Retinal pigment epithelial cell (primary cell): ENCODE measurements around the gene KCNIP1.
A peak's percentile ranks its signal among the peaks of the same experiment; 100 is the strongest.

Source experiments
- DNase-seq: peaks from one replicate; pipeline ENCODE4 v3.0.0-alpha.2; 2010; ENCODE audit warnings: low read depth
- H3K4me3 ChIP-seq: 2 replicates; pipeline ENCODE4 v1.5.1; 2011; ENCODE audit warnings: mild to moderate bottlenecking, low read length, control low read depth, moderate library complexity
- CTCF ChIP-seq: conservative IDR thresholded peaks from 2 replicates; pipeline ENCODE4 v1.5.1; 2011; ENCODE audit warnings: low read depth, low read length, control low read depth, inconsistent platforms

The KCNIP1 gene

GRCh38 chr5:170571281-170571731 is 67.5 kb downstream of the KCNIP1 start:
- DNase-seq = peak; percentile 61
- peak; percentile 30 for TF ChIP-seq CTCF

GRCh38 chr5:170571875-170572852 is 68.3 kb downstream of the KCNIP1 start:
- H3K4me3 ChIP-seq = no peak overlapping the region
- DNase-seq = no peak
- TF ChIP-seq CTCF = no peak

More at GRCh38 chr5:170571281-170571731, 67.5 kb downstream of the KCNIP1 start:
- H3K4me3 ChIP-seq = no peak overlapping the region

- H3K4me3 ChIP-seq = no peak overlapping the region
- DNase-seq = no peak
- TF ChIP-seq CTCF = no peak
Observed at GRCh38 chr5:170573114-170573513, 69.3 kb downstream of the KCNIP1 start.

- no peak overlapping the region for H3K4me3 ChIP-seq
- no peak for DNase-seq
- no peak for TF ChIP-seq CTCF
Observed at GRCh38 chr5:170573660-170574059, 69.8 kb downstream of the KCNIP1 start.

- DNase-seq = no peak
- H3K4me3 ChIP-seq = no peak overlapping the region
- no peak for TF ChIP-seq CTCF
Observed at GRCh38 chr5:170576602-170577535, 73.0 kb downstream of the KCNIP1 start.

- no peak for DNase-seq
- no peak overlapping the region for H3K4me3 ChIP-seq
- no peak for TF ChIP-seq CTCF
Observed at GRCh38 chr5:170579601-170580000, 75.8 kb downstream of the KCNIP1 start.
